Vagina (tissue), 2 donors: ENCODE results near the gene FADS3.

Source experiments
- CTCF ChIP-seq, 3 experiments: fragments of 450-650 bp in 2 of 3; fragments of 200-600 bp in 1 of 3; sonication (generic) in 1 of 3; IDR thresholded peaks; one replicate each; pipeline ENCODE4 v1.5.1; 2017 to 2019; ENCODE audit warnings: antibody characterized with exemption in 3 of 3, mild to moderate bottlenecking in 2 of 3, moderate library complexity in 2 of 3
- POLR2A ChIP-seq, 2 donors: fragments of 450-650 bp; IDR thresholded peaks; one replicate each; pipeline ENCODE4 v1.6.1; 2017; ENCODE audit warnings: antibody characterized with exemption in 2 of 2, mild to moderate bottlenecking in 2 of 2, moderate library complexity in 2 of 2
- POLR2AphosphoS5 ChIP-seq, 2 donors: sonication (generic); formaldehyde crosslinking; IDR thresholded peaks; one replicate each; pipeline ENCODE4 v1.9.0; 2017; ENCODE audit warnings: antibody characterized with exemption in 2 of 2, mild to moderate bottlenecking in 2 of 2, low read depth in 1 of 2; ENCODE audit not compliant: insufficient read depth in 1 of 2

GRCh38 chr11:61836193-61836592 is 55.2 kb downstream of the FADS3 start:
- no peak for TF ChIP-seq POLR2A (IDR thresholded peaks at IDR 0.05)
- no peak for TF ChIP-seq CTCF (IDR thresholded peaks at IDR 0.05)
- no peak for TF ChIP-seq POLR2AphosphoS5 (IDR thresholded peaks at IDR 0.05; ENCODE audit: insufficient read depth in 1 of 2, low read depth in 1 of 2)
